GM13976 (cell line): ENCODE measurements around the gene RUNDC1.

Source experiments
- DNase-seq: peaks from one replicate; pipeline ENCODE4 v3.0.0; 2012; ENCODE audit warnings: low spot score
- CTCF ChIP-seq: IDR thresholded peaks from 2 replicates; pipeline ENCODE4 v1.5.1; 2012; ENCODE audit warnings: borderline replicate concordance, mild to moderate bottlenecking; ENCODE audit not compliant: insufficient read depth; ENCODE audit errors: extremely low read depth, missing control alignments, control extremely low read depth
- in situ Hi-C: fragments of 300-500 bp; cut with MboI; formaldehyde crosslinking; loops from one replicate; pipeline ENCODE4 v1.12.0; 2022; ENCODE audit warnings: low sequenced_read_pairs, mixed read lengths, inconsistent platforms; ENCODE audit not compliant: unreplicated experiment

The RUNDC1 gene

DNA sequence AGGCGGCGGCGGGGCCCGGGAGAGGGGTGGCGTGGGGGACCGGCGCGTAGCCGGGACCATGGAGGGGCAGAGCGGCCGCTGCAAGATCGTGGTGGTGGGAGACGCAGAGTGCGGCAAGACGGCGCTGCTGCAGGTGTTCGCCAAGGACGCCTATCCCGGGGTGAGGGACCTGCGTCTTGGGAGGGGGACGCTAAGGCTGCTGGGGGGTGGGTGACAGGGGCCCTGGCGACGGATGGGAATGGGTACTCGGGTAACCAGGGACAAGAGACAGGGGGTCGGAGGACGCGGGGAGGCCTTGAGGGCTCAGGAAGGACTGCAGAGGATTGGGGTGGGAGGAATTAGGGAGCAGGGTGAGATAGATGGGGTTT, 44.9 kb downstream of the RUNDC1 start:
- DNase-seq, result peak; percentile 34
- in situ Hi-C loops, result loop anchor here (25.0 kb wide), 1 partner anchor 287 kb away; no protein-coding TSS in a partner anchor
- TF ChIP-seq CTCF, result no peak

GRCh38 chr17:43025766-43026537, 45.6 kb downstream of the RUNDC1 start:
- TF ChIP-seq CTCF, result no peak
- in situ Hi-C loops, result loop anchor here (25.0 kb wide), 1 partner anchor 286 kb away; no protein-coding TSS in a partner anchor

DNA sequence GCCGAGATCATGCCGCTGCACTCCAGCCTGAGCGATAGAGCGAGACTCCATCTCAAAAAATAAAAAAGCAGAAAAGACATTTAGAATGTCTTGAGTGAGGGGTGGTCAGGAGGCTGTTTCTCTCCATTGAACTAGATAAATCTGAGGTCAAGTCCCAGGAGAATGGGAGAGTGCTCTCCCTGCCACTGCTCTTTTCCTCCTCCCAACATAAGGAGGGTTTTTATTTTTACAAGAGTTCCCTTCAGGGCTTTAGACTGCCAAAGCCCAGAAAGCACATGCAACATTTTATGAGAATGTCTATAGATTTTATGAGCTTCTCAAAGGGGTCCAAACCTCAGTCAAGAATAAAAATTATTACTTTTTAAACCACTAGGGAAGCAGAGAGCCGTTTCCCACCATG, 46.2 kb downstream of the RUNDC1 start:
- TF ChIP-seq CTCF, result no peak
- in situ Hi-C loops, result loop anchor here (25.0 kb wide), 1 partner anchor 286 kb away; no protein-coding TSS in a partner anchor
- DNase-seq, result no peak

More at GRCh38 chr17:43025766-43026537, 45.6 kb downstream of the RUNDC1 start:
- no peak for DNase-seq

- no peak for DNase-seq
- no peak for TF ChIP-seq CTCF
- in situ Hi-C loops, result loop anchor here (25.0 kb wide), 1 partner anchor 285 kb away; no protein-coding TSS in a partner anchor
Measured at GRCh38 chr17:43027091-43028032, 47.0 kb downstream of the RUNDC1 start.

- TF ChIP-seq CTCF, result no peak
- DNase-seq, result no peak
- in situ Hi-C loops, result loop anchor here (25.0 kb wide), 1 partner anchor 284 kb away; no protein-coding TSS in a partner anchor
Measured at GRCh38 chr17:43028221-43028861, 48.0 kb downstream of the RUNDC1 start.

GRCh38 chr17:43030137-43030767, 49.9 kb downstream of the RUNDC1 start:
- in situ Hi-C loops, result loop anchor here (25.0 kb wide), 1 partner anchor 282 kb away; no protein-coding TSS in a partner anchor

More at GRCh38 chr17:43030137-43030767, 49.9 kb downstream of the RUNDC1 start:
- no peak for TF ChIP-seq CTCF
- no peak for DNase-seq
